BLaER1 treated with 17β-estradiol and CSF1 and Interleukin-3, amounts not matched to agents 10 nM and 100 nM (cell line): ENCODE measurements around the gene ING5.

Experiments
- H3K27ac ChIP-seq, 11 experiments: shearing (Covaris generic); formaldehyde crosslinking; 2 replicates each; pipeline ENCODE4 v1.8.1; 2022
- H3K27me3 ChIP-seq, 11 experiments: shearing (Covaris generic); formaldehyde crosslinking; 2 replicates each; pipeline ENCODE4 v1.8.1; 2022
- H3K36me3 ChIP-seq, 11 experiments: shearing (Covaris generic); formaldehyde crosslinking; 2 replicates each; pipeline ENCODE4 v1.8.1; 2022
- H3K4me1 ChIP-seq, 10 experiments: shearing (Covaris generic); formaldehyde crosslinking; 2 replicates each; pipeline ENCODE4 v1.8.1; 2022
- H3K4me2 ChIP-seq, 11 experiments: shearing (Covaris generic); formaldehyde crosslinking; 2 replicates each; pipeline ENCODE4 v1.8.1; 2022
- H3K4me3 ChIP-seq, 10 experiments: shearing (Covaris generic); formaldehyde crosslinking; 2 replicates each; pipeline ENCODE4 v1.8.1; 2022
- H3K9ac ChIP-seq, 11 experiments: shearing (Covaris generic); formaldehyde crosslinking; 2 replicates each; pipeline ENCODE4 v1.8.1; 2022
- H3K9me3 ChIP-seq, 11 experiments: shearing (Covaris generic); formaldehyde crosslinking; replicated peaks in 1 of 11; 2 replicates each; pipeline ENCODE4 v1.8.1; 2022
- H4K20me1 ChIP-seq, 11 experiments: shearing (Covaris generic); formaldehyde crosslinking; 2 replicates each; pipeline ENCODE4 v1.8.1; 2022
- Cebpa-rat ChIP-seq, 11 experiments: shearing (Covaris generic); IDR thresholded peaks; 2 replicates each; pipeline ENCODE4 v1.8.1; 2022

Gene ING5

DNA sequence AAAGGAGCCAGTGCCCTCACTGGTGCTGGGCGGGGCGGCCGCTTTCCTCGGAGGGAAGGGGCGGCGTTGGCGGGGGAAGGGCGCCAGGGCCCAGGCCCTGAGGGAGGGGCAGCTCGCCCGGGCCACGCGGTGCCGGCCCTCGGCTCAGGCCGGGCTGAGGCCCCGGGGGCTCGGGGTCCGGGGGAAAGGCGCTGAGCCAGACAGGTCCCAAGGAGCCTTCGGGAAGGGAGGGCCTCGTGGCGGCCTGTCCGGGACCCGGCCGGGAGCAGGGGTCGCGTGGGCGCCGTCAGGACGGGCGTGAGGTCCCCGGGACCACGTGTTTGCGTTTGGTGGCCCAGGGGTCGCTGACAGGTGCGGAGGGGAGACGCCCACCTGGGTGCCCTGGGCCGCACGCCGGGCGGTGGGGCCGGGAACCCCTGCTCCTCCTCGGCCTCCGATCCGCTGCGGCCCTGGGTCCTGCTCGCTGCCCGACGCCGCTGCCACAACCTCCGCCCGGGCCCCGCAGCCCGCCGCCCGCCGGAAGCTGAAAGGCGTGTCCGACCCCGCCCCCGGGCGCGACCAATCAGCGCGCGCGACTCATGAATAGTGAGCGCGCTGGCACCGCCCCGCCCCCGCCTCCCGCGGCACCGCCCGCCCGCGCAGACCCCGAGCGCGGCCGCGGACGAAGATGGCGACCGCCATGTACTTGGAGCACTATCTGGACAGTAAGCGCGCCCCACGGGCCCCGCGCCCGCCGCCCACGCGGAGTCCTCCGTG is at the start of gene ING5:
TSS of gene ING5 (plus strand) at position 641 of the 756 bp plus-strand sequence. CDS start at position 668, 27 bp downstream.
- Histone ChIP-seq H3K4me1 (peaks cover 24 to 50% (median 43%) of the 10 kb centered on the region in 10 experiments), H3K4me2 (peak within 1 kb of the TSS; percentile 96 to 100 (median 99)), H3K27me3 (no peaks in the 10 kb centered on the region), H4K20me1 (peaks cover 0 to 25% (median 16%) of the 10 kb centered on the region in 11 experiments; a peak in 20 of 22 replicates), H3K36me3 (peaks cover 18 to 29% (median 27%) of the 10 kb centered on the region in 11 experiments), H3K4me3 (peak within 1 kb of the TSS; percentile 62 to 93 (median 80)), H3K27ac (peak within 1 kb of the TSS; percentile 78 to 100 (median 99)), H3K9me3 (peaks cover 10 to 15% (median 13%) of the 10 kb centered on the region in 11 experiments), H3K9ac (peak within 1 kb of the TSS; percentile 85 to 100 (median 99))
- TF ChIP-seq Cebpa-rat (IDR thresholded peaks at IDR 0.05) = no peak

DNA sequence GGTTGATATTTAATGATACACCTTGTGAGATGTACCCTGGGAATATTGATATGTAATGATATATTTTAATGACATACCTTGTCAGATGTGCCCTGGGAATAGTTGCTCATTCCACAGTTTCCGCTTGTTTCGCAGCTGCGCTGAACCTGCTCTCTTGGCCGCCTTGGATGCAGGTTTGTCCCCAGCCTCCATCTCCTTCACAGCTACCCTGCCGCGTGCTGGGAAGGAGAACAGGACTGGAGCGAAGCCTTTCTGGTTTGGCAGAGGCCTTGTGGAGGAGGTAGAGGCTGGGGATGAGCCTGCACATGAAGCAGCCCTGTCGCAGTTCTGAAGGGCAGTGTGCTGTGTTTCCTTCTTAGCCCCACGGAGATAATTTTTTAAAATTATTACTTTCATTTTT is 49.7 kb upstream of the ING5 start:
- Histone ChIP-seq H3K9me3 (no peaks in the 10 kb centered on the region), H3K9ac (no peak overlapping the region), H3K36me3 (peaks cover 69 to 79% (median 73%) of the 10 kb centered on the region in 11 experiments), H4K20me1 (peaks cover 59 to 96% (median 73%) of the 10 kb centered on the region in 11 experiments), H3K4me1 (peaks cover 0 to 23% (median 17%) of the 10 kb centered on the region in 10 experiments; a peak in 16 of 20 replicates), H3K4me2 (no peak overlapping the region), H3K27me3 (no peaks in the 10 kb centered on the region), H3K4me3 (no peak overlapping the region), H3K27ac (no peak overlapping the region)
- TF ChIP-seq Cebpa-rat (IDR thresholded peaks at IDR 0.05) = no peak

DNA sequence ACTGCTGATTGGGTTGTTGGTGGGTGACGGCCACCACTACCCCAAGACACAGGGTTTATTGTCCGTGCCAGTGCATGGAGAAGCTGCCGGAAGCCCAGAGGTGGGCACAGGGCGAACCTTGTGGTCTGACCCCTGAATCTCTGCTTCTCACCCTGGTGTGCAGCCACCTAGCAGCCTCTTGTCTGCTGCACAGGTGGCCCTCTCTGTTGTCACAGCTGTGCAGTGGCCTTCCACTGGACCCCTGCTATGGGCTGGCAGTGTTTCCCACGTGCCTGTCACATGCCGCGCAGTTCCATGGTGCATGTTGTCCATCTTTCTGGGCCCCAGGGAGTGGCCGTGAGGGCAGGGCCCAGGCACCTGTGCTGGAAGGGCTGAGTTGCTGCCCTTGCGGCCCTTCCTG is 49.1 kb upstream of the ING5 start:
- peaks cover 53 to 96% (median 73%) of the 10 kb centered on the region in 11 experiments for H4K20me1 ChIP-seq
- H3K4me2 ChIP-seq = no peak overlapping the region
- H3K9me3 ChIP-seq = no peaks in the 10 kb centered on the region
- no peak overlapping the region for H3K27ac ChIP-seq
- TF ChIP-seq Cebpa-rat (IDR thresholded peaks at IDR 0.05) = no peak
- no peak overlapping the region for H3K4me3 ChIP-seq
- H3K4me1 ChIP-seq = peaks cover 1 to 21% (median 16%) of the 10 kb centered on the region in 10 experiments; a peak in 16 of 20 replicates
- H3K27me3 ChIP-seq = no peaks in the 10 kb centered on the region
- peaks cover 72 to 85% (median 79%) of the 10 kb centered on the region in 11 experiments for H3K36me3 ChIP-seq
- no peak overlapping the region for H3K9ac ChIP-seq

- no peak for TF ChIP-seq Cebpa-rat (IDR thresholded peaks at IDR 0.05)
Observed at GRCh38 chr2:241653210-241653750, 48.6 kb upstream of the ING5 start.

DNA sequence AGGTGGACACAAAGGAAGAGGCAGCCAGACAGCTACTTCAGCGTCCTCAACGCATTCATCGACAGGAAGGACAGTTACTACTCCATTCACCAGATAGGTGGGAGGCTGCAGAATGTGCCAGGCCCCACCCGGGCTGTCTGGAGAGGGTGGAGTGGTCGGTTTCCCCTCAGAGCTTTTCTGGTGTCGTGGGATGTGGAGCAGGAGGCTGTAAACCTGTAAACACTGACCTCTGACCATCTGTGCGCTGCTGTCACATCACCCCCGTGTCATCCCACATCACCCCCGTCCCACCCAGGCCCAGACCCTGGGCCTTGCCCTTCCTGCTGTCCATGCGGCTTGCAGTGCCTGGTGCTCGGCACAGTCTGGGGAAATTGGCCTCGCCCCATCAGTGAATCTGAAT is 47.3 kb upstream of the ING5 start:
- H3K9ac ChIP-seq = 0 out of 22 replicates have a peak overlapping the region, but pooled peaks of 1 of the 11 experiments have one; percentile 9
- peaks cover 0 to 16% (median 9%) of the 10 kb centered on the region in 10 experiments; a peak in 17 of 20 replicates for H3K4me1 ChIP-seq
- peaks cover 35 to 94% (median 66%) of the 10 kb centered on the region in 11 experiments; a peak in 21 of 22 replicates for H4K20me1 ChIP-seq
- no peak overlapping the region for H3K4me2 ChIP-seq
- no peak for TF ChIP-seq Cebpa-rat (IDR thresholded peaks at IDR 0.05)
- peaks cover 88 to 97% (median 95%) of the 10 kb centered on the region in 11 experiments for H3K36me3 ChIP-seq
- no peaks in the 10 kb centered on the region for H3K9me3 ChIP-seq
- H3K27me3 ChIP-seq = no peaks in the 10 kb centered on the region
- no peak overlapping the region for H3K27ac ChIP-seq
- H3K4me3 ChIP-seq = no peak overlapping the region

More at GRCh38 chr2:241653210-241653750, 48.6 kb upstream of the ING5 start:
- Histone ChIP-seq H4K20me1 (peaks cover 48 to 96% (median 70%) of the 10 kb centered on the region in 11 experiments; a peak in 21 of 22 replicates), H3K9ac (0 out of 22 replicates have a peak overlapping the region, but pooled peaks of 1 of the 11 experiments have one; percentile 5), H3K9me3 (no peaks in the 10 kb centered on the region), H3K4me2 (no peak overlapping the region), H3K27me3 (no peaks in the 10 kb centered on the region), H3K4me1 (peaks cover 7 to 15% (median 13%) of the 10 kb centered on the region in 10 experiments; a peak in 18 of 20 replicates), H3K4me3 (no peak overlapping the region), H3K27ac (no peak overlapping the region), H3K36me3 (peaks cover 75 to 91% (median 84%) of the 10 kb centered on the region in 11 experiments)

- TF ChIP-seq Cebpa-rat (IDR thresholded peaks at IDR 0.05) = no peak
- Histone ChIP-seq H4K20me1 (peaks cover 25 to 91% (median 55%) of the 10 kb centered on the region in 11 experiments; a peak in 21 of 22 replicates), H3K27me3 (no peaks in the 10 kb centered on the region), H3K27ac (no peak overlapping the region), H3K9ac (0 out of 22 replicates have a peak overlapping the region, but pooled peaks of 1 of the 11 experiments have one; percentile 3), H3K36me3 (peaks cover 91 to 100% (median 98%) of the 10 kb centered on the region in 11 experiments), H3K4me1 (peaks cover 0 to 16% (median 8%) of the 10 kb centered on the region in 10 experiments; a peak in 15 of 20 replicates), H3K9me3 (no peaks in the 10 kb centered on the region), H3K4me3 (no peak overlapping the region), H3K4me2 (no peak overlapping the region)
Observed at GRCh38 chr2:241655516-241656189, 46.2 kb upstream of the ING5 start.

- H3K27ac ChIP-seq = no peak overlapping the region
- no peaks in the 10 kb centered on the region for H3K27me3 ChIP-seq
- peaks cover 19 to 91% (median 49%) of the 10 kb centered on the region in 11 experiments; a peak in 21 of 22 replicates for H4K20me1 ChIP-seq
- H3K4me2 ChIP-seq = no peak overlapping the region
- TF ChIP-seq Cebpa-rat (IDR thresholded peaks at IDR 0.05) = no peak
- H3K36me3 ChIP-seq = peaks cover 91 to 100% (median 98%) of the 10 kb centered on the region in 11 experiments
- no peaks in the 10 kb centered on the region for H3K9me3 ChIP-seq
- H3K4me1 ChIP-seq = peaks cover 0 to 16% (median 8%) of the 10 kb centered on the region in 10 experiments; a peak in 15 of 20 replicates
- no peak overlapping the region for H3K4me3 ChIP-seq
- 0 out of 22 replicates have a peak overlapping the region, but pooled peaks of 1 of the 11 experiments have one; percentile 3 for H3K9ac ChIP-seq
Observed at GRCh38 chr2:241656190-241656741, 45.6 kb upstream of the ING5 start.

- 0 out of 22 replicates have a peak overlapping the region, but pooled peaks of 1 of the 11 experiments have one; percentile 17 for H3K9ac ChIP-seq
- no peaks in the 10 kb centered on the region for H3K9me3 ChIP-seq
- H3K27me3 ChIP-seq = no peaks in the 10 kb centered on the region
- H3K4me1 ChIP-seq = peaks cover 0 to 16% (median 8%) of the 10 kb centered on the region in 10 experiments; a peak in 15 of 20 replicates
- peaks cover 7 to 78% (median 33%) of the 10 kb centered on the region in 11 experiments; a peak in 20 of 22 replicates for H4K20me1 ChIP-seq
- H3K36me3 ChIP-seq = peaks cover 91 to 100% (median 98%) of the 10 kb centered on the region in 11 experiments
- H3K4me2 ChIP-seq = no peak overlapping the region
- no peak for TF ChIP-seq Cebpa-rat (IDR thresholded peaks at IDR 0.05)
- H3K4me3 ChIP-seq = no peak overlapping the region
- no peak overlapping the region for H3K27ac ChIP-seq
Observed at GRCh38 chr2:241657786-241658254, 44.0 kb upstream of the ING5 start.
